ENCODE results near the gene NTF3. TPM values are rescaled to one million over a fixed set of nuclear protein-coding genes. Genes with fewer than 3 reads are reported as not detected.

Gene NTF3
- total RNA-seq, 2 experiments from 2014 or later: not detected

GRCh38 chr12:5494343-5494742, 62.4 kb downstream of the NTF3 start:
- H3K4me3 Mint-ChIP-seq: no peak overlapping the region
- DNase-seq: no peak
- ChIA-PET POLR2A (no interaction called here), CTCF (no interaction called here)
- no peaks in the 10 kb centered on the region for H3K9me3 Mint-ChIP-seq
- H3K4me1 Mint-ChIP-seq: no peaks in the 10 kb centered on the region
- no peak overlapping the region for H3K27ac Mint-ChIP-seq
- no peaks in the 10 kb centered on the region for H3K27me3 Mint-ChIP-seq
- no peaks in the 10 kb centered on the region for H3K36me3 Mint-ChIP-seq (ENCODE audit: low read depth)

GRCh38 chr12:5497329-5498053, 65.6 kb downstream of the NTF3 start:
- Mint-ChIP-seq H3K4me1 (no peaks in the 10 kb centered on the region), H3K4me3 (no peak overlapping the region)
- CTCF ChIA-PET: no interaction called here

GRCh38 chr12:5498076-5498475, 66.2 kb downstream of the NTF3 start:
- CTCF ChIA-PET: no interaction called here

More at GRCh38 chr12:5497329-5498053, 65.6 kb downstream of the NTF3 start:
- Mint-ChIP-seq H3K9me3 (no peaks in the 10 kb centered on the region), H3K27ac (no peak overlapping the region), H3K36me3 (ENCODE audit: low read depth) (no peaks in the 10 kb centered on the region), H3K27me3 (no peaks in the 10 kb centered on the region)
- no peak for DNase-seq
- POLR2A ChIA-PET: no interaction called here

GRCh38 chr12:5498806-5499205, 66.9 kb downstream of the NTF3 start:
- H3K36me3 Mint-ChIP-seq (ENCODE audit: low read depth): no peaks in the 10 kb centered on the region
- no peaks in the 10 kb centered on the region for H3K4me1 Mint-ChIP-seq
- no peak overlapping the region for H3K4me3 Mint-ChIP-seq
- CTCF ChIA-PET: no interaction called here
- no peak overlapping the region for H3K27ac Mint-ChIP-seq
- peaks cover 2% of the 10 kb centered on the region for H3K27me3 Mint-ChIP-seq
- no peaks in the 10 kb centered on the region for H3K9me3 Mint-ChIP-seq
- no peak for DNase-seq
- POLR2A ChIA-PET: no interaction called here

More at GRCh38 chr12:5498076-5498475, 66.2 kb downstream of the NTF3 start:
- Mint-ChIP-seq H3K4me3 (no peak overlapping the region), H3K9me3 (no peaks in the 10 kb centered on the region), H3K36me3 (ENCODE audit: low read depth) (no peaks in the 10 kb centered on the region), H3K4me1 (no peaks in the 10 kb centered on the region), H3K27ac (no peak overlapping the region), H3K27me3 (no peaks in the 10 kb centered on the region)
- POLR2A ChIA-PET: no interaction called here
- no peak for DNase-seq

- H3K27me3 Mint-ChIP-seq: peaks cover 2% of the 10 kb centered on the region
- H3K36me3 Mint-ChIP-seq (ENCODE audit: low read depth): no peaks in the 10 kb centered on the region
- H3K4me1 Mint-ChIP-seq: no peaks in the 10 kb centered on the region
- H3K9me3 Mint-ChIP-seq: no peaks in the 10 kb centered on the region
- ChIA-PET CTCF (no interaction called here), POLR2A (no interaction called here)
- H3K27ac Mint-ChIP-seq: no peak overlapping the region
- no peak for DNase-seq
- H3K4me3 Mint-ChIP-seq: no peak overlapping the region
Observed at GRCh38 chr12:5499566-5500330, 67.8 kb downstream of the NTF3 start.

GRCh38 chr12:5500331-5500659, 68.4 kb downstream of the NTF3 start:
- H3K9me3 Mint-ChIP-seq: no peaks in the 10 kb centered on the region
- ChIA-PET CTCF (no interaction called here), POLR2A (no interaction called here)
- peaks cover 2% of the 10 kb centered on the region for H3K27me3 Mint-ChIP-seq
- no peak for DNase-seq
- H3K36me3 Mint-ChIP-seq (ENCODE audit: low read depth): no peaks in the 10 kb centered on the region
- no peak overlapping the region for H3K27ac Mint-ChIP-seq
- H3K4me1 Mint-ChIP-seq: no peaks in the 10 kb centered on the region
- H3K4me3 Mint-ChIP-seq: no peak overlapping the region

GRCh38 chr12:5503774-5504173, 71.9 kb downstream of the NTF3 start:
- H3K4me1 Mint-ChIP-seq: no peaks in the 10 kb centered on the region
- H3K9me3 Mint-ChIP-seq: no peaks in the 10 kb centered on the region
- CTCF ChIA-PET: no interaction called here
- POLR2A ChIA-PET: no interaction called here
- H3K27me3 Mint-ChIP-seq: peaks cover 2% of the 10 kb centered on the region
- H3K4me3 Mint-ChIP-seq: no peak overlapping the region
- no peaks in the 10 kb centered on the region for H3K36me3 Mint-ChIP-seq (ENCODE audit: low read depth)
- no peak for DNase-seq
- no peak overlapping the region for H3K27ac Mint-ChIP-seq

GRCh38 chr12:5505116-5505515, 73.2 kb downstream of the NTF3 start:
- Mint-ChIP-seq H3K27me3 (peaks cover 2% of the 10 kb centered on the region), H3K36me3 (ENCODE audit: low read depth) (no peaks in the 10 kb centered on the region), H3K4me3 (no peak overlapping the region), H3K9me3 (no peaks in the 10 kb centered on the region), H3K4me1 (no peaks in the 10 kb centered on the region), H3K27ac (no peak overlapping the region)
- no peak for DNase-seq
- POLR2A ChIA-PET: no interaction called here
- CTCF ChIA-PET: no interaction called here

GRCh38 chr12:5505751-5506150, 73.8 kb downstream of the NTF3 start:
- Mint-ChIP-seq H3K27ac (no peak overlapping the region), H3K4me3 (no peak overlapping the region), H3K36me3 (ENCODE audit: low read depth) (no peaks in the 10 kb centered on the region), H3K4me1 (no peaks in the 10 kb centered on the region), H3K27me3 (peaks cover 2% of the 10 kb centered on the region), H3K9me3 (no peaks in the 10 kb centered on the region)
- DNase-seq: no peak
- CTCF ChIA-PET: no interaction called here
- POLR2A ChIA-PET: no interaction called here

GRCh38 chr12:5506295-5506694, 74.4 kb downstream of the NTF3 start:
- peaks cover 2% of the 10 kb centered on the region for H3K27me3 Mint-ChIP-seq
- no peak for DNase-seq
- ChIA-PET POLR2A (no interaction called here), CTCF (no interaction called here)
- no peaks in the 10 kb centered on the region for H3K4me1 Mint-ChIP-seq
- no peaks in the 10 kb centered on the region for H3K9me3 Mint-ChIP-seq
- no peak overlapping the region for H3K4me3 Mint-ChIP-seq
- no peaks in the 10 kb centered on the region for H3K36me3 Mint-ChIP-seq (ENCODE audit: low read depth)
- H3K27ac Mint-ChIP-seq: no peak overlapping the region

GRCh38 chr12:5506821-5507231, 74.9 kb downstream of the NTF3 start:
- DNase-seq: no peak
- H3K4me1 Mint-ChIP-seq: no peaks in the 10 kb centered on the region
- CTCF ChIA-PET: no interaction called here
- no peaks in the 10 kb centered on the region for H3K36me3 Mint-ChIP-seq (ENCODE audit: low read depth)
- no peak overlapping the region for H3K4me3 Mint-ChIP-seq
- no peak overlapping the region for H3K27ac Mint-ChIP-seq
- POLR2A ChIA-PET: no interaction called here
- no peaks in the 10 kb centered on the region for H3K9me3 Mint-ChIP-seq
- peaks cover 2% of the 10 kb centered on the region for H3K27me3 Mint-ChIP-seq

GRCh38 chr12:5507401-5507935, 75.6 kb downstream of the NTF3 start:
- no peak overlapping the region for H3K27ac Mint-ChIP-seq
- no peaks in the 10 kb centered on the region for H3K9me3 Mint-ChIP-seq
- no peaks in the 10 kb centered on the region for H3K36me3 Mint-ChIP-seq (ENCODE audit: low read depth)
- no peak overlapping the region for H3K4me3 Mint-ChIP-seq
- DNase-seq: no peak
- ChIA-PET CTCF (no interaction called here), POLR2A (no interaction called here)
- no peaks in the 10 kb centered on the region for H3K4me1 Mint-ChIP-seq
- peaks cover 2% of the 10 kb centered on the region for H3K27me3 Mint-ChIP-seq

GRCh38 chr12:5507944-5508343, 76.0 kb downstream of the NTF3 start:
- Mint-ChIP-seq H3K4me1 (no peaks in the 10 kb centered on the region), H3K27me3 (peaks cover 2% of the 10 kb centered on the region), H3K9me3 (no peaks in the 10 kb centered on the region), H3K27ac (no peak overlapping the region), H3K36me3 (ENCODE audit: low read depth) (no peaks in the 10 kb centered on the region), H3K4me3 (no peak overlapping the region)
- CTCF ChIA-PET: no interaction called here
- no peak for DNase-seq
- POLR2A ChIA-PET: no interaction called here

GRCh38 chr12:5509102-5509501, 77.2 kb downstream of the NTF3 start:
- no peaks in the 10 kb centered on the region for H3K36me3 Mint-ChIP-seq (ENCODE audit: low read depth)
- H3K27ac Mint-ChIP-seq: no peak overlapping the region
- ChIA-PET POLR2A (no interaction called here), CTCF (no interaction called here)
- no peak overlapping the region for H3K4me3 Mint-ChIP-seq
- no peaks in the 10 kb centered on the region for H3K4me1 Mint-ChIP-seq
- DNase-seq: no peak
- H3K27me3 Mint-ChIP-seq: no peaks in the 10 kb centered on the region
- H3K9me3 Mint-ChIP-seq: no peaks in the 10 kb centered on the region

Measured in activated CD4-positive, alpha-beta memory T cell treated with anti-CD3 and anti-CD28 coated beads, Interleukin-2, amount 10 ng/mL, durations not matched to agents 7 days and 5 days (primary cell).